Upper lobe of right lung (tissue), 1 donor: ENCODE measurements around the gene MYO18B. TPM values are rescaled to one million over a fixed set of nuclear protein-coding genes. Genes with fewer than 3 reads are reported as not detected.

Experiments used
- ATAC-seq: fragments of 200-7000 bp; cut with Tn5 transposase; one replicate; pipeline ENCODE4 v1.9.1; 2020; ENCODE audit warnings: mild to moderate bottlenecking, moderate library complexity
- DNase-seq: peaks from one replicate; pipeline ENCODE4 v3.0.0-alpha.2; 2020
- H3K27ac ChIP-seq: fragments of 200-600 bp; one replicate; pipeline ENCODE4 v1.8.0; 2022
- H3K27me3 ChIP-seq: fragments of 200-600 bp; one replicate; pipeline ENCODE4 v1.8.0; 2022; ENCODE audit warnings: mild to moderate bottlenecking
- H3K36me3 ChIP-seq: fragments of 200-600 bp; one replicate; pipeline ENCODE4 v1.8.0; 2022
- H3K4me1 ChIP-seq: fragments of 200-600 bp; one replicate; pipeline ENCODE4 v1.8.0; 2022
- H3K4me3 ChIP-seq: fragments of 200-600 bp; one replicate; pipeline ENCODE4 v1.8.0; 2022; ENCODE audit warnings: mild to moderate bottlenecking
- H3K9me3 ChIP-seq: fragments of 200-600 bp; one replicate; pipeline ENCODE4 v1.8.0; 2022
- CTCF ChIP-seq: fragments of 200-600 bp; IDR thresholded peaks from one replicate; pipeline ENCODE4 v1.8.0; 2022; ENCODE audit warnings: antibody characterized with exemption
- intact Hi-C: fragments of 100-400 bp; cut with DNase I; formaldehyde crosslinking; loops from one replicate; pipeline ENCODE4 v1.11.0; 2022
- total RNA-seq: library from RNA; stranded (reverse); fragmentation: NEBNext Ultra II Directional; extraction: Animal tissue kit (Norgen Biotek cat#: 25700); gene quantifications from one replicate; pipeline ENCODE4 v1.2.1, GENCODE V29; 2021
- donor health status: DM: no; HTN: yes; CAD: no; lungs with severe emphysema.

MYO18B gene
- total RNA-seq, 1 donor from 2014 or later, result 0.14 TPM

GRCh38 chr22:26055693-26056092, 313.7 kb downstream of the MYO18B start:
- H3K4me3 ChIP-seq, result no peak overlapping the region
- no peak overlapping the region for H3K27ac ChIP-seq
- ATAC-seq (no peak), DNase-seq (no peak)
- intact Hi-C loops, result no loop called here
- H3K4me1 ChIP-seq, result no peaks in the 10 kb centered on the region
- H3K9me3 ChIP-seq, result no peaks in the 10 kb centered on the region
- TF ChIP-seq CTCF, result no peak
- no peaks in the 10 kb centered on the region for H3K36me3 ChIP-seq
- H3K27me3 ChIP-seq, result no peaks in the 10 kb centered on the region

GRCh38 chr22:26056455-26057200, 314.6 kb downstream of the MYO18B start:
- no peak for DNase-seq
- H3K4me1 ChIP-seq, result no peaks in the 10 kb centered on the region
- no peak for TF ChIP-seq CTCF
- no peaks in the 10 kb centered on the region for H3K9me3 ChIP-seq
- H3K4me3 ChIP-seq, result no peak overlapping the region
- ATAC-seq, result no peak
- intact Hi-C loops, result no loop called here
- no peaks in the 10 kb centered on the region for H3K36me3 ChIP-seq
- no peaks in the 10 kb centered on the region for H3K27me3 ChIP-seq
- H3K27ac ChIP-seq, result no peak overlapping the region

GRCh38 chr22:26057731-26058130, 315.7 kb downstream of the MYO18B start:
- no peaks in the 10 kb centered on the region for H3K36me3 ChIP-seq
- H3K4me3 ChIP-seq, result no peak overlapping the region
- ATAC-seq (no peak), DNase-seq (no peak)
- no peak overlapping the region for H3K27ac ChIP-seq
- H3K9me3 ChIP-seq, result no peaks in the 10 kb centered on the region
- intact Hi-C loops, result no loop called here
- peaks cover 3% of the 10 kb centered on the region for H3K27me3 ChIP-seq
- TF ChIP-seq CTCF, result no peak
- no peaks in the 10 kb centered on the region for H3K4me1 ChIP-seq

- intact Hi-C loops, result no loop called here
Observed at GRCh38 chr22:26064048-26064447, 322.1 kb downstream of the MYO18B start.

GRCh38 chr22:26065847-26066246, 323.9 kb downstream of the MYO18B start:
- no peak for DNase-seq
- ATAC-seq, result no peak
- H3K4me1 ChIP-seq, result no peaks in the 10 kb centered on the region
- no peaks in the 10 kb centered on the region for H3K36me3 ChIP-seq
- no peak for TF ChIP-seq CTCF
- no peaks in the 10 kb centered on the region for H3K9me3 ChIP-seq
- H3K4me3 ChIP-seq, result no peak overlapping the region
- no peak overlapping the region for H3K27ac ChIP-seq
- intact Hi-C loops, result no loop called here
- H3K27me3 ChIP-seq, result peaks cover 21% of the 10 kb centered on the region

More at GRCh38 chr22:26064048-26064447, 322.1 kb downstream of the MYO18B start:
- Histone ChIP-seq H3K4me1 (no peaks in the 10 kb centered on the region), H3K4me3 (no peak overlapping the region), H3K36me3 (no peaks in the 10 kb centered on the region), H3K9me3 (no peaks in the 10 kb centered on the region), H3K27me3 (peaks cover 20% of the 10 kb centered on the region), H3K27ac (no peak overlapping the region)
- TF ChIP-seq CTCF, result no peak
- ATAC-seq (no peak), DNase-seq (no peak)

GRCh38 chr22:26066534-26066933, 324.5 kb downstream of the MYO18B start:
- TF ChIP-seq CTCF, result no peak
- DNase-seq, result no peak
- ATAC-seq, result no peak

More at GRCh38 chr22:26066534-26066933, 324.5 kb downstream of the MYO18B start:
- Histone ChIP-seq H3K27ac (no peak overlapping the region), H3K4me3 (no peak overlapping the region), H3K27me3 (peaks cover 21% of the 10 kb centered on the region), H3K4me1 (no peaks in the 10 kb centered on the region), H3K9me3 (no peaks in the 10 kb centered on the region), H3K36me3 (no peaks in the 10 kb centered on the region)
- intact Hi-C loops, result no loop called here
